Activated B cell treated with CpG ODN at 0.5 μM for 24 hours (primary cell): ENCODE measurements around the gene CD164. TPM values are rescaled to one million over a fixed set of nuclear protein-coding genes. Genes with fewer than 3 reads are reported as not detected.

Source experiments
- ATAC-seq: fragments of 200-7000 bp; cut with Tn5 transposase; one replicate; pipeline ENCODE4 v1.10.0; 2021; ENCODE audit warnings: low read depth, mild to moderate bottlenecking, moderate library complexity
- CTCF ChIA-PET: fragments of 350-600 bp; sonication (Branson Sonifier 250); formaldehyde crosslinking; loops from one replicate; lab custom pipeline; 2021; ENCODE audit warnings: antibody characterized with exemption; lab: Charles Lee
- POLR2A ChIA-PET: fragments of 350-600 bp; sonication (Branson Sonifier 250); formaldehyde crosslinking; loops from one replicate; lab custom pipeline; 2021; ENCODE audit warnings: antibody characterized with exemption; lab: Charles Lee
- DNase-seq: peaks from one replicate; pipeline ENCODE4 v3.0.0; 2022
- H3K27ac Mint-ChIP-seq: one replicate; pipeline ENCODE4 v1.8.0; 2020; ENCODE audit warnings: mixed read lengths
- H3K27me3 Mint-ChIP-seq: one replicate; pipeline ENCODE4 v1.8.0; 2021; ENCODE audit warnings: mixed read lengths
- H3K36me3 Mint-ChIP-seq: one replicate; pipeline ENCODE4 v1.8.0; 2021; ENCODE audit warnings: low read depth, mixed read lengths
- H3K4me1 Mint-ChIP-seq: one replicate; pipeline ENCODE4 v1.8.0; 2021; ENCODE audit warnings: mixed read lengths
- H3K4me3 Mint-ChIP-seq: one replicate; pipeline ENCODE4 v1.8.0; 2020; ENCODE audit warnings: mild to moderate bottlenecking, mixed read lengths
- H3K9me3 Mint-ChIP-seq: one replicate; pipeline ENCODE4 v1.8.0; 2020; ENCODE audit warnings: mixed read lengths
- CTCF ChIP-seq: fragments of 200-600 bp; IDR thresholded peaks from one replicate; pipeline ENCODE4 v1.8.0; 2022; ENCODE audit warnings: antibody characterized with exemption, mild to moderate bottlenecking
- intact Hi-C: fragments of 100-400 bp; cut with micrococcal nuclease; formaldehyde crosslinking; loops from one replicate; pipeline ENCODE4 v1.15.1; 2024
- total RNA-seq: library from RNA; stranded (reverse); gene quantifications from 2 replicates; pipeline ENCODE4 v1.2.3, GENCODE V29; 2022

The CD164 gene
- total RNA-seq, 1 donor from 2014 or later, result 189 TPM

DNA sequence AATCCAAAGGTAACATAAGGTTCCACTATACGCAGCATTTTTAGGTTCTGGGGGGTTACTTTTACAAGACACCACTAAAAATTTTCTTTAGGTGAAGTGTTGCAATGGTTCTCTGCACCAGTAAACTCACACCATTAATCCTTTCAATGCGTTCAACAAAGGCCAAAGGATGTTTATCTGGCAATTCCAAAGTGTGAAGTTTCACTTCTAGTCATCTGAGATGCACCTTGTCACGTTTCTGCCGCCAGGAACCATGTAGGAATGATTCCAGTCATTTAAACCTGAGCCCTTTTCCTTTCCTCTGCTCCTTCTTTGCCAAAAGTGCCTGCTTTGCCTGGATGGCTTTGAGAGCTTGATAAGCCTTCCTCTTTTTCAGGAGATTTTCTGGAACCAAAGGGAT is 54.8 kb downstream of the CD164 start:
- POLR2A ChIA-PET, result interaction anchor here (0.7 kb wide), 1 partner anchor 1241 kb away, joined by 3 read pairs; no protein-coding TSS in a partner anchor
- Mint-ChIP-seq H3K4me3 (no peak overlapping the region), H3K4me1 (no peaks in the 10 kb centered on the region), H3K27ac (no peak overlapping the region), H3K27me3 (no peaks in the 10 kb centered on the region), H3K9me3 (no peaks in the 10 kb centered on the region), H3K36me3 (no peaks in the 10 kb centered on the region)
- no peak for TF ChIP-seq CTCF
- CTCF ChIA-PET, result interaction anchor here (0.7 kb wide), 1 partner anchor 15 kb away, joined by 3 read pairs; no protein-coding TSS in a partner anchor
- DNase-seq, result no peak
- intact Hi-C loops, result no loop called here
- ATAC-seq, result no peak

GRCh38 chr6:109326351-109326750 is 55.9 kb downstream of the CD164 start:
- TF ChIP-seq CTCF, result no peak
- CTCF ChIA-PET, result no interaction called here
- POLR2A ChIA-PET, result no interaction called here
- H3K4me1 Mint-ChIP-seq, result peaks cover under 1% of the 10 kb centered on the region
- H3K4me3 Mint-ChIP-seq, result no peak overlapping the region
- DNase-seq (no peak), ATAC-seq (no peak)
- no peaks in the 10 kb centered on the region for H3K27me3 Mint-ChIP-seq
- H3K27ac Mint-ChIP-seq, result no peak overlapping the region
- no peaks in the 10 kb centered on the region for H3K9me3 Mint-ChIP-seq
- no peaks in the 10 kb centered on the region for H3K36me3 Mint-ChIP-seq
- intact Hi-C loops, result no loop called here

DNA sequence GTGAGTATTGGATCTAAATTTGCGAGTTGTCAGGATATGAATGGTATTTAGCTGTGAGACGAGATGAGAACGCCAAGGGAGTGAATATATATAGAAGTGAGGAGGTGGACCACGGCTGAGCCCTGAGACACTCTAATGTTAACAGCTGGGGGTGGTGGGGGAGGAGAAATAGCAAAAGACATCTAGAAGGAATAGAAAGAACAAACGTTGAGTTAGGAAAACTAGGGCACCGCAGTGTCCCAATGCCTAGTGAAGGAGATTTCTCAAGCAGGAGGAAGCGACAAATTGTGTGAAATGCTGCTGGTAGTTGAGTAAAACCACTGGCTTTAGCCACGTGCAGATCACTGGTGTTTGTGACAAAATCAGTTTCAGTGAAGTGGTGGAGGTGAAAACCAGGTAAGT is 56.9 kb downstream of the CD164 start:
- TF ChIP-seq CTCF, result no peak

DNA sequence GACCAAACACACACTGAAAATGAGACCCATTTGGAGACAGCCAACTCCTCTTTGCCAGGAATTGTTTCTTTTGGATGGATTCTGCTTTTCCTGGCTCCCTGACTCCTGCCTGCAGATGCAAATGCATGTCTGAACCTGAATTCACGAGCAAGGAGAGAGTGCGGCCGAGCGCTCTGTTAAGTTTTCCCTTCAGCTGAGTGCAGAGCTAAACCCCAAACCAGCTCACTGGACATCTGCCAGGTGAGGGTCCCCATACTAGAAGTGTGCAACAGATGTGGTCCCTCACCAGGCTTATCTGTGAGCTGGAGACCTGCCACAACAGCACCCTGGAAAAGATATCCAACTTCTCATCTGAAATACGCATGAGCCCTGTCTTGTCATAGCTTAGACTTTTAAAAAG is 59.0 kb downstream of the CD164 start:
- no peak for ATAC-seq
- intact Hi-C loops, result no loop called here
- H3K9me3 Mint-ChIP-seq, result no peaks in the 10 kb centered on the region

More for the DNA sequence above, 56.9 kb downstream of the CD164 start:
- no peaks in the 10 kb centered on the region for H3K9me3 Mint-ChIP-seq
- no peak overlapping the region for H3K27ac Mint-ChIP-seq
- DNase-seq (no peak), ATAC-seq (no peak)
- CTCF ChIA-PET, result no interaction called here
- intact Hi-C loops, result no loop called here
- peaks cover 3% of the 10 kb centered on the region for H3K4me1 Mint-ChIP-seq
- no peaks in the 10 kb centered on the region for H3K36me3 Mint-ChIP-seq
- POLR2A ChIA-PET, result no interaction called here
- H3K4me3 Mint-ChIP-seq, result no peak overlapping the region
- H3K27me3 Mint-ChIP-seq, result no peaks in the 10 kb centered on the region

DNA sequence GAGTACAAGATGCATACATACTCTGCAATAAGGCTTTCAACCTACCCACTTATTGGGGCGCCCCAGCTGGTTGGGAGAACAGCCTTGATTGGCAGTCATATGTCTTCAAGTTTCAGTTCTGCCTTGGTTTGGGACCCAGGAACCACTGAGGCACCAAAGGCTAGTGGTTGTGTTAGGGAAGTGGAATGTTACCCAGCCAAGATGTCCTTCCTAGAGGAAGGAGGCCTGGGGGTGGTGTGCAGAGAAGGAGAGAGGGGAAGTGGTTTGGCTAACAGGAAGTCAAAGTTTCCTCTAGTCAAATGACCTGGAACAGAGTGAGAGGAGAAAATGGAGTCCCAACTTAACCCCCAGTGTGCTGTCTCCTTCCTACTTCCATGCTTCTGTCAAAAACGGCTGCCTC is 59.4 kb downstream of the CD164 start:
- ChIA-PET POLR2A (no interaction called here), CTCF (no interaction called here)
- no peak for DNase-seq
- peak; percentile 40 for ATAC-seq
- peaks cover 10% of the 10 kb centered on the region for H3K4me1 Mint-ChIP-seq
- TF ChIP-seq CTCF, result no peak
- no peaks in the 10 kb centered on the region for H3K36me3 Mint-ChIP-seq
- intact Hi-C loops, result no loop called here
- H3K27ac Mint-ChIP-seq, result no peak overlapping the region
- no peaks in the 10 kb centered on the region for H3K9me3 Mint-ChIP-seq
- no peaks in the 10 kb centered on the region for H3K27me3 Mint-ChIP-seq
- no peak overlapping the region for H3K4me3 Mint-ChIP-seq

More for the DNA sequence above, 59.0 kb downstream of the CD164 start:
- ChIA-PET CTCF (no interaction called here), POLR2A (no interaction called here)
- Mint-ChIP-seq H3K4me3 (no peak overlapping the region), H3K36me3 (no peaks in the 10 kb centered on the region), H3K4me1 (peaks cover 9% of the 10 kb centered on the region), H3K27ac (no peak overlapping the region), H3K27me3 (no peaks in the 10 kb centered on the region)
- TF ChIP-seq CTCF, result no peak
- no peak for DNase-seq
